Upper lobe of left lung (tissue), 6 donors: ENCODE results near the gene MYEOV. TPM values are rescaled to one million over a fixed set of nuclear protein-coding genes. Genes with fewer than 3 reads are reported as not detected.

ENCODE experiments used
- ATAC-seq, 2 donors: fragments of 200-7000 bp; cut with Tn5 transposase; one replicate each; pipeline ENCODE4 v1.9.1; 2022; ENCODE audit warnings: mild to moderate bottlenecking in 2 of 2, moderate library complexity in 2 of 2; ENCODE audit not compliant: low FRiP score in 2 of 2
- DNase-seq, 2 donors: peaks; one replicate each; pipeline ENCODE4 v3.0.0-alpha.2; 2019 to 2020
- H3K27ac ChIP-seq, 4 donors: fragments of 200-600 bp; sonication (generic); one replicate each; pipeline ENCODE4 v1.5.1; 2016 to 2019
- H3K27me3 ChIP-seq, 4 donors: fragments of 200-600 bp; sonication (generic); one replicate each; pipeline ENCODE4 v1.5.1; 2017 to 2019
- H3K36me3 ChIP-seq, 4 donors: fragments of 200-600 bp; sonication (generic); one replicate each; pipeline ENCODE4 v1.5.1; 2016 to 2019
- H3K4me1 ChIP-seq, 4 donors: fragments of 200-600 bp; sonication (generic); one replicate each; pipeline ENCODE4 v1.5.1; 2018 to 2019
- H3K4me3 ChIP-seq, 4 donors: fragments of 200-600 bp; sonication (generic); one replicate each; pipeline ENCODE4 v1.5.1; 2017 to 2019; ENCODE audit warnings: mild to moderate bottlenecking in 2 of 4, moderate library complexity in 1 of 4
- H3K9me3 ChIP-seq, 4 donors: fragments of 200-600 bp; sonication (generic); one replicate each; pipeline ENCODE4 v1.5.1; 2018 to 2019
- EP300 ChIP-seq, 4 donors: sonication (generic); formaldehyde crosslinking; IDR thresholded peaks; one replicate each; pipeline ENCODE4 v1.5.1; 2017; ENCODE audit warnings: antibody characterized with exemption in 4 of 4, control low read depth in 2 of 4
- POLR2A ChIP-seq, 4 donors: fragments of 450-650 bp; IDR thresholded peaks; one replicate each; pipeline ENCODE4 v1.5.1; 2016 to 2017; ENCODE audit warnings: antibody characterized with exemption in 4 of 4, mild to moderate bottlenecking in 2 of 4
- POLR2AphosphoS5 ChIP-seq, 2 donors: sonication (generic); formaldehyde crosslinking; IDR thresholded peaks; one replicate each; pipeline ENCODE4 v1.5.1; 2017; ENCODE audit warnings: antibody characterized with exemption in 2 of 2
- WGBS, 2 donors: methylation state at CpG; one replicate each; pipeline ENCODE4 v1.1.5; 2017 to 2018; 5-methylcytosine and 5-hydroxymethylcytosine counted together
- total RNA-seq, 6 donors: library from RNA; depleted of rRNA in 4 of 6; stranded (reverse); fragments of >200 nt in 4 of 6; gene quantifications; one replicate each; pipeline versions ENCODE4 v1.1.0 to v1.2.1, GENCODE V29; 2016 to 2021
- TF ChIP-seq, protein P1 (sequence below), 6 experiments: fragments of 450-650 bp in 4 of 6; fragments of 200-600 bp in 2 of 6; sonication (generic) in 2 of 6; IDR thresholded peaks; one replicate each; pipeline ENCODE4 v1.5.1; 2016 to 2019; ENCODE audit warnings: antibody characterized with exemption in 6 of 6
- donor health status: DM: no; HTN: no; CAD: no; lungs with moderate emphysema.
- donor health status: DM: no; HTN: yes; CAD: no; lungs with severe emphysema.

The MYEOV gene
- total RNA-seq, 6 donors from 2014 or later: 0.30 to 0.98 (median 0.77) TPM; not detected in 2

DNA sequence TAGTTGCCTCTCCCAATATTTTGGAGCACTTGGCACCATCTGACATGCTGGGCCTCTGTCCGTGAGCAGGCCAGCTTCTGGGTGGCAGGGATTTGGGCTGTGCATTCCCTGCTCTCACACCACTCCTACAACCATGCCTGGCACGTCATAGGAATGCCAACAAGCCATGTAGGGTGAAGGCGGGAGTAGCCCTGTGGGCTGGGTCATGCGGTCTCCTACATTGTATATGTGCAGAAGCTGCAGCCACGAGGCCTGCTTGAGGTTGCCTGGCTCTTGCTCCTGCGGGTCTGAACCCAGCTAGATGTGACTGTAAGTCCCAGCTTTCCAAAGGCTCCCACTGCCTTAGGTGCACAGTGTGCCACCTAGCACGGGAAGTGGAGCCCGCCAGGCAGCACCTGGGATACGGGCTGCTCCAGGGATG is 14.5 kb downstream of the MYEOV start:
- no peaks in the 10 kb centered on the region for H3K27me3 ChIP-seq
- ATAC-seq: no peak
- TF ChIP-seq POLR2A (IDR thresholded peaks at IDR 0.05) (no peak), POLR2AphosphoS5 (IDR thresholded peaks at IDR 0.05) (no peak), EP300 (IDR thresholded peaks at IDR 0.05) (no peak)
- TF ChIP-seq, protein P1, sequence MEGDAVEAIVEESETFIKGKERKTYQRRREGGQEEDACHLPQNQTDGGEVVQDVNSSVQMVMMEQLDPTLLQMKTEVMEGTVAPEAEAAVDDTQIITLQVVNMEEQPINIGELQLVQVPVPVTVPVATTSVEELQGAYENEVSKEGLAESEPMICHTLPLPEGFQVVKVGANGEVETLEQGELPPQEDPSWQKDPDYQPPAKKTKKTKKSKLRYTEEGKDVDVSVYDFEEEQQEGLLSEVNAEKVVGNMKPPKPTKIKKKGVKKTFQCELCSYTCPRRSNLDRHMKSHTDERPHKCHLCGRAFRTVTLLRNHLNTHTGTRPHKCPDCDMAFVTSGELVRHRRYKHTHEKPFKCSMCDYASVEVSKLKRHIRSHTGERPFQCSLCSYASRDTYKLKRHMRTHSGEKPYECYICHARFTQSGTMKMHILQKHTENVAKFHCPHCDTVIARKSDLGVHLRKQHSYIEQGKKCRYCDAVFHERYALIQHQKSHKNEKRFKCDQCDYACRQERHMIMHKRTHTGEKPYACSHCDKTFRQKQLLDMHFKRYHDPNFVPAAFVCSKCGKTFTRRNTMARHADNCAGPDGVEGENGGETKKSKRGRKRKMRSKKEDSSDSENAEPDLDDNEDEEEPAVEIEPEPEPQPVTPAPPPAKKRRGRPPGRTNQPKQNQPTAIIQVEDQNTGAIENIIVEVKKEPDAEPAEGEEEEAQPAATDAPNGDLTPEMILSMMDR (IDR thresholded peaks at IDR 0.05): no peak
- H3K27ac ChIP-seq: no peak overlapping the region
- H3K4me3 ChIP-seq: no peak overlapping the region
- 89 to 93% methylated on average over 4 to 9 of the region's 9 CpGs for WGBS, 2 donors
- peaks cover 21 to 28% (median 26%) of the 10 kb centered on the region in 4 donors for H3K4me1 ChIP-seq
- no peaks in the 10 kb centered on the region for H3K36me3 ChIP-seq
- peak in 1 of 2 donors; percentile 18 for DNase-seq
- H3K9me3 ChIP-seq: no peaks in the 10 kb centered on the region

DNA sequence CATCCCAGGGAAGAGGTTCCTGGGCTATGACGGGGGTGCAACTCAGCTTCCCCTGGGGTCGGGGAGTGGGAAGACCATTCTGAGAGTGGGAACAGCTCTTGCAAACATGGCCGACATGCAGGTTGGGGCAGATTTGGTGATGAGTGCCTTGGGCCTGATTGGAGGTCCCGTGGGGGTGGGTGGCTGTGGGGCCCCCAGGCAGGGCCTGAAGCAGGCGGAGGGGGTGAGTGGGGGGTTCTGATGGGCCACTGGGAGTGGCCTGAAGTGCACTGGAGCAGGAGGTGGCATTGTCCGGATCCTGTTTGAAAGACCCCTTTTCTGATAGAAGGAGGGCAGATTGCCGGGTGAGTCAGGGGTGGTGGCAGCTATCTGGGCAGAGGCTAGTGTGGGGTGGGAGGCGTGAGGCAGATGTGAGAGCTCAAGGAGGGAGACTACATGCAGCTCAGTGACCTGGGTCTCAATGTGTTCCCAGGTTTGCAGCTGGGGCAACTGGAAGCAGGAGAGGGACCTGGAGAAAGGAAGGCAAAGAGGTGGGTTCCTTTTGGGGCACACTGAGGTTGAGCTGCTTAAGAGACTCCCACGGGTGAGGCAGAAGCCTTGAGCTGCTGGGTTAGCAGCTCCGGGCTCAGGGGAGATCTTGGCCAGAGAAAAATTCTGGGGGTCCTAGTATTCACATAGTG is 15.1 kb downstream of the MYEOV start:
- Histone ChIP-seq H3K27me3 (no peaks in the 10 kb centered on the region), H3K27ac (no peak overlapping the region), H3K9me3 (no peaks in the 10 kb centered on the region), H3K4me1 (peaks cover 21 to 28% (median 26%) of the 10 kb centered on the region in 4 donors), H3K4me3 (no peak overlapping the region), H3K36me3 (no peaks in the 10 kb centered on the region)
- WGBS, 2 donors: 93 to 94% methylated on average over 10 of the region's 10 CpGs
- DNase-seq: no peak
- ATAC-seq: no peak
- no peak for TF ChIP-seq EP300 (IDR thresholded peaks at IDR 0.05)
- TF ChIP-seq, protein P1 (IDR thresholded peaks at IDR 0.05): no peak
- TF ChIP-seq POLR2AphosphoS5 (IDR thresholded peaks at IDR 0.05): no peak
- no peak for TF ChIP-seq POLR2A (IDR thresholded peaks at IDR 0.05)

DNA sequence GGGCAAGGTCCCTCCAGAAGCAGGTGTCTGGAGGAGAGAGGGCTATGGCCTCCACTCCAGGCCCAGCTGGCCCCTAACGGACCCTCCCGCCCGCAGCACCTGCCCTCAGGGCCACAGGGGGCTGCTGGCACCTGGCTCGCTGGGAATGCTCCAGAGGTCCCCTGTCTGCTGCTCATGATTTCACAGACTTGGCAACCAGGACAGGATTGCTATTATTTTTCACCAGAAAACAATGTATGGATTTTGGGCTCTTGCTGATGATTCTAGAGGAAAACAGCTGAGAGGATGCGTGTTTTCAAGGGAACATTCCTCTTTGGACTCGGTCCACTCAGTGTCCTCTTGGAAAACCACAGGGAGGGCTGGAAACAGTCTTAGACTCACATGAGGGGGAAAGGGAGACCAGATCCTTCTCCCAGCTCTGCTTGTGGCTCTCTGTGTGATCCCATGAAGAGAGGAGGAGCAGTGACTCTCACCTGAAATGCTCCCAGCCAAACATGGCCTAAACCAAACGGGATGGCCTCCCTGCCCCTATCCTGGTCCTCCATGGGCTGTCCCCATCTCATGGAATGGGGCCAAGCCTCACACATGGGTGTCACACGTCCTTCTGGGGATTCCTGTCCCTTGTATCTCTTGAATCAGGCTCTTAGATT is 15.8 kb downstream of the MYEOV start:
- no peak overlapping the region for H3K4me3 ChIP-seq
- H3K36me3 ChIP-seq: no peaks in the 10 kb centered on the region
- H3K27me3 ChIP-seq: no peaks in the 10 kb centered on the region
- no peak for DNase-seq
- TF ChIP-seq POLR2A (IDR thresholded peaks at IDR 0.05): no peak
- TF ChIP-seq POLR2AphosphoS5 (IDR thresholded peaks at IDR 0.05): no peak
- no peak for TF ChIP-seq EP300 (IDR thresholded peaks at IDR 0.05)
- peaks cover 21 to 28% (median 26%) of the 10 kb centered on the region in 4 donors for H3K4me1 ChIP-seq
- 72 to 84% methylated on average over 4 to 8 of the region's 8 CpGs for WGBS, 2 donors
- no peaks in the 10 kb centered on the region for H3K9me3 ChIP-seq
- no peak for ATAC-seq
- no peak overlapping the region for H3K27ac ChIP-seq

DNA sequence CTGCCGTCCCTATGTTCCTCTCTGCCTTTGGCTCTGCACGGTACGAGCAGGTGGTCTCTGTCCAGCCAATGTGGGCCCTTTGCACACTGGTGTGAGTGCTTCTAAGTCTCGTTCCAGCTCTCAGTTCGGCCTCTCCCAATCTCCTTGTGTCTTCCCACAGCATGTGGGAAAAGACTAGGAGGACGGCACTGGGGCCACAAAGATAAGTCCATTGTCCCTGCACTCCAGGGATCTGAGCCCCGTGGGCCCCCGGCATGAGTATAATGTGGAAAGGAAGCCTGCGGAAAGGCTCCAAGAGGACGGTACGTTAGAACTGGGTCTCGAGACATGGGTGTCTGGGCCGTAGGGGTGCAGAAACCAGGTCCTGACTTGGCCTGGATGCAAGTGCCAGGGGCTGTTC is 16.4 kb downstream of the MYEOV start:
- WGBS, 2 donors: 92 to 94% methylated on average over 13 of the region's 13 CpGs

More for the DNA sequence above, 16.4 kb downstream of the MYEOV start:
- H3K36me3 ChIP-seq: no peaks in the 10 kb centered on the region
- peaks cover 21 to 28% (median 26%) of the 10 kb centered on the region in 4 donors for H3K4me1 ChIP-seq
- H3K4me3 ChIP-seq: no peak overlapping the region
- no peak overlapping the region for H3K27ac ChIP-seq
- ATAC-seq: no peak
- no peaks in the 10 kb centered on the region for H3K27me3 ChIP-seq
- H3K9me3 ChIP-seq: no peaks in the 10 kb centered on the region
- TF ChIP-seq POLR2AphosphoS5 (IDR thresholded peaks at IDR 0.05) (no peak), EP300 (IDR thresholded peaks at IDR 0.05) (no peak), POLR2A (IDR thresholded peaks at IDR 0.05) (no peak)
- TF ChIP-seq, protein P1 (IDR thresholded peaks at IDR 0.05): no peak
- no peak for DNase-seq
